ACC112 (cell line): Measurements from ENCODE around the gene HEXIM1.

ENCODE experiments used
- H2AFZ ChIP-seq: fragments of 200-600 bp; sonication (generic); one replicate; pipeline ENCODE4 v1.6.0; 2017; ENCODE audit warnings: antibody characterized with exemption, low read length; ENCODE audit not compliant: unreplicated experiment
- H3K27ac ChIP-seq: fragments of 200-600 bp; sonication (generic); 2 replicates; pipeline ENCODE4 v1.5.1; 2014; ENCODE audit warnings: low read depth, mild to moderate bottlenecking, antibody characterized with exemption, low read length, moderate library complexity
- H3K27me3 ChIP-seq: fragments of 200-600 bp; sonication (generic); 2 replicates; pipeline ENCODE4 v1.6.1; 2014; ENCODE audit warnings: mild to moderate bottlenecking, antibody characterized with exemption, low read length, moderate library complexity, mixed read lengths; ENCODE audit not compliant: insufficient read depth
- H3K36me3 ChIP-seq: fragments of 200-600 bp; sonication (generic); 2 replicates; pipeline ENCODE4 v1.6.1; 2016; ENCODE audit warnings: mild to moderate bottlenecking, antibody characterized with exemption, low read length, moderate library complexity, mixed read lengths; ENCODE audit not compliant: insufficient read depth
- H3K4me1 ChIP-seq: fragments of 200-600 bp; sonication (generic); one replicate; pipeline ENCODE4 v1.6.1; 2016; ENCODE audit warnings: low read length, mixed read lengths; ENCODE audit not compliant: insufficient read depth, unreplicated experiment, control insufficient read depth
- H3K4me3 ChIP-seq: fragments of 200-600 bp; sonication (generic); 2 replicates; pipeline ENCODE4 v1.5.1; 2014; ENCODE audit warnings: mild to moderate bottlenecking, low read depth, low read length
- H3K79me2 ChIP-seq: fragments of 200-600 bp; sonication (generic); one replicate; pipeline ENCODE4 v1.6.0; 2016; ENCODE audit warnings: low read length; ENCODE audit not compliant: control insufficient read depth, unreplicated experiment, insufficient read depth

HEXIM1 gene

GRCh38 chr17:45114117-45114932, 34.0 kb upstream of the HEXIM1 start:
- Histone ChIP-seq H3K4me3 (no peak overlapping the region), H3K4me1 (no peaks in the 10 kb centered on the region), H3K27ac (no peak overlapping the region), H3K36me3 (no peaks in the 10 kb centered on the region), H3K79me2 (no peaks in the 10 kb centered on the region), H2AFZ (no peak overlapping the region), H3K27me3 (no peaks in the 10 kb centered on the region)

DNA sequence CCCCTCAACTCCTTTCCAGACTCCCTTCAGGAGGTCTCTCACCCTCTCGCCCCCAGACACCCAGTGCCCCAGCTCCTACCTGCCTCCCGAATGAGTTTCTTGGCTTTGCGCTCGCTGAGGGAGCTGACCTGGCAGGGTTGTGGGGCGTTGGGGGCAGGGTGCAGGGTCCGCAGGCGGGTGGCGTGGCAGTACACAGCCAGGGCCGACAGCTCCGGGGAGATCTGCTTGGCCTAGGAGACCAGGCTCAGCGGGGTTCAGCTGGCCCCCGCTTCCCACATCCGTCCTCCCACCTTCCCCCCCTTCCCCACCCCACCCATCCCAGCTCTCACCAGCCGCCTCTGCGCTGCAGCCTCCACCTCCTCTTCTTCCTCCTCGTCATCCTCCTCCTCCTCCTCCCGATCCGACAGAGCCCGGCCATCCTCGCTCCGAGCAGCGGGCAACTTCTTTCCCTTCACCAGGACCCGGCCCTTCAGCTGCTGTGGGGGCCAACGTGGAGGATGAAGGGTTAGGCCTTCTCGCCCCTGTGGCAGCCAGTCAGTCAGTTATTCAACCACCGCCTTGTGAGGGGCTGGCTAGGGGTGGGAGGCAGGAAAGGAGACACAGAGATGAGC, 33.2 kb upstream of the HEXIM1 start:
- no peaks in the 10 kb centered on the region for H3K36me3 ChIP-seq
- H3K4me1 ChIP-seq, result no peaks in the 10 kb centered on the region
- H3K27ac ChIP-seq, result no peak overlapping the region

DNA sequence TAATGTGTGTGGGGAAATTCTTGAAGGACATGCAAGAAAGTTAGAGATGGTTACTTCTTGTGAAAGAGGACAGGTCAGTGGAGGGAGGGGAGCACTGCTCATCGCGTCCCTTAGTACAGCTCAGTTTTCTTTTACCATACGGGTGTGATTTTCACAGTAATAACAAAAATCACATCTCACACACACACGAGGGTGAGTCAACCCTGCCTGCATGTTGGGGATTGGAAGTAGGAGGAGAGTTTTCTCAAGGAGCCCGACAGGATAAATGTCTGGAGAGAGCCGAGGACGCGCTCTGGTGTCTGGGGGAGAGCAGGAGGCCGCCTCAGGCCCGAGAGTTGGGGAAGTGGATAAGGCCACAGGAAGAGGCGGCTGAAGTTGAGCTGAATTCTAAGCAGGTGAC, 32.4 kb upstream of the HEXIM1 start:
- Histone ChIP-seq H3K79me2 (no peaks in the 10 kb centered on the region), H2AFZ (no peak overlapping the region), H3K27ac (no peak overlapping the region), H3K4me1 (no peaks in the 10 kb centered on the region), H3K4me3 (no peak overlapping the region), H3K27me3 (no peaks in the 10 kb centered on the region), H3K36me3 (no peaks in the 10 kb centered on the region)

More for the DNA sequence above, 33.2 kb upstream of the HEXIM1 start:
- Histone ChIP-seq H3K4me3 (no peak overlapping the region), H2AFZ (no peak overlapping the region), H3K79me2 (no peaks in the 10 kb centered on the region), H3K27me3 (no peaks in the 10 kb centered on the region)

DNA sequence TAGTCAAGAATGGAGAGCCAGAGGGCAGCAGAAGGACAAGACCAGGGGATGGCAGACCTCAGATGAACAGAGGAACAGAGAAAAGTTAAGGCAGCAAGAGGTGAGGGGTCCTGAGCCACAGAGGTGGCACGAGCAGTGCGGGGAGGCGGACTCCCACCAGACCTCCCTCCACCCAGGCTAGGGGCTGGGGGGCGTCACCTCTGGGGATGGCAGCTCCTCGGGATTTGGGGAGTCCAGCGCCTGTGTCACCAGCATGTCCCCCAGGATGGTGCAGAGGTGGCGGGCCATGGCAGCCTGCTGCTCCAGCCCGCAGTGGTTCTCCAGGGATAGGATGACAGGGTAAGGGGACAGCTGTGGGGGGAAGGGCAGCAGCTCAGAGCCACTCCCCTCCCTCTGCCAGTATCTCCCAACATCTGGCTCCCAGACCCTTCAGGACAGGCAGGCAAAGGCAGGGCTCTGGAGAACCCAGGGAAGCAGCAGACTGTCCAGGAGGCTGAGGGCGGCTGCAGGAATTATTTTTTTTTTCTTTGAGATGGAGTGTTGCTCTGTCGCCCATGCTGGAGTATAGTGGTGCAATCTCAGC, 31.8 kb upstream of the HEXIM1 start:
- Histone ChIP-seq H2AFZ (no peak overlapping the region), H3K36me3 (no peaks in the 10 kb centered on the region), H3K4me3 (no peak overlapping the region), H3K27me3 (no peaks in the 10 kb centered on the region), H3K79me2 (no peaks in the 10 kb centered on the region), H3K4me1 (no peaks in the 10 kb centered on the region), H3K27ac (no peak overlapping the region)

DNA sequence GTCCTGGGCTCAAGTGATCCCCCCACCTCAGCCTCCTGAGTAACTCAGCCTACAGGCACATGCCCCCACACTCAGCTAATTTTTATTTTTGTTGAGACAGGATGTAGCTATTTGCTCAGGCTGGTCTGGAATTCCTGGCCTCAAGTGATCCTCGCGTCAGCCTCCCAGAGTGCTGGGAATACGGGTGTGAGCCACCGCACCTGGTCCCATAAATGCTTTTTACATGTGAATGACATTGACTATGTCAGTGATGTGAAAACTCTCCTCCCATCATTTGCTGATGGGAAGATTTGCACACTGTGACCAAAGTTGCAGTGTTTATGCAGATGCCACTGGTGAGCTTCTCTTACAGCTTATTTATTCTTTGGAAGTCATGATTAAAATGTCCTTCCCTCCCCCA, 30.9 kb upstream of the HEXIM1 start:
- Histone ChIP-seq H3K27ac (no peak overlapping the region), H3K4me1 (peaks cover 1% of the 10 kb centered on the region), H3K79me2 (no peaks in the 10 kb centered on the region), H3K27me3 (no peaks in the 10 kb centered on the region), H3K36me3 (no peaks in the 10 kb centered on the region), H2AFZ (no peak overlapping the region), H3K4me3 (no peak overlapping the region)

GRCh38 chr17:45117848-45118646, 30.2 kb upstream of the HEXIM1 start:
- Histone ChIP-seq H2AFZ (no peak overlapping the region), H3K79me2 (no peaks in the 10 kb centered on the region), H3K4me3 (no peak overlapping the region), H3K36me3 (no peaks in the 10 kb centered on the region), H3K27ac (no peak overlapping the region), H3K27me3 (no peaks in the 10 kb centered on the region), H3K4me1 (peaks cover 5% of the 10 kb centered on the region)

- H3K4me3 ChIP-seq, result no peak overlapping the region
Measured at GRCh38 chr17:45118691-45119090, 29.6 kb upstream of the HEXIM1 start.

GRCh38 chr17:45119964-45120363, 28.3 kb upstream of the HEXIM1 start:
- Histone ChIP-seq H3K27ac (no peak overlapping the region), H3K27me3 (no peaks in the 10 kb centered on the region), H2AFZ (no peak overlapping the region)

More at GRCh38 chr17:45118691-45119090, 29.6 kb upstream of the HEXIM1 start:
- H3K27me3 ChIP-seq, result no peaks in the 10 kb centered on the region
- no peak overlapping the region for H2AFZ ChIP-seq
- no peaks in the 10 kb centered on the region for H3K36me3 ChIP-seq
- no peaks in the 10 kb centered on the region for H3K79me2 ChIP-seq
- peaks cover 11% of the 10 kb centered on the region for H3K4me1 ChIP-seq
- no peak overlapping the region for H3K27ac ChIP-seq

DNA sequence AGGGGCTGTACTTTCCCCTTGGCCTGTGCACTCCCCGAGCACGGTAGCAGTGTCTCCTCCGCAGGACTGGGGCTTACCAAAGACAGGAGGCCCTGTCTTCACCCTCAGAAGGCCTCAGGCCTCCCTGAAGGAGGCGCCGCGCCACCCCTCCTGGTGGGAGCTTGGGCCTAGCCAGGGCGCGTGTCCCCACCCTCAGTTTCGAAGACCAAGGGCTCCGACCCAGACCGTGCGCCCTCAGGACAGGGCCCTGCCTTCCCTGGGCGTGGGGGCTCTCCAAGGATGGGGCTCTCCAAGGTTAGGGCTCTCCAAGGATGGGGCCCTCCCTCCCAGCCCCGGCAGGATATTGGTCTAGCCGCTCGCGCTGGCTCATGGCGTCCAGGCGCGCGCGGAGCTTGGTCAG, 27.7 kb upstream of the HEXIM1 start:
- H3K4me1 ChIP-seq, result peaks cover 23% of the 10 kb centered on the region
- H3K27ac ChIP-seq, result no peak overlapping the region
- H2AFZ ChIP-seq, result no peak overlapping the region
- H3K36me3 ChIP-seq, result no peaks in the 10 kb centered on the region
- H3K27me3 ChIP-seq, result no peaks in the 10 kb centered on the region
- H3K79me2 ChIP-seq, result no peaks in the 10 kb centered on the region
- no peak overlapping the region for H3K4me3 ChIP-seq

More at GRCh38 chr17:45119964-45120363, 28.3 kb upstream of the HEXIM1 start:
- Histone ChIP-seq H3K4me3 (no peak overlapping the region), H3K36me3 (no peaks in the 10 kb centered on the region), H3K79me2 (no peaks in the 10 kb centered on the region), H3K4me1 (peaks cover 23% of the 10 kb centered on the region)

GRCh38 chr17:45121055-45121454, 27.2 kb upstream of the HEXIM1 start:
- Histone ChIP-seq H3K79me2 (no peaks in the 10 kb centered on the region), H3K36me3 (no peaks in the 10 kb centered on the region), H2AFZ (no peak overlapping the region), H3K4me3 (no peak overlapping the region), H3K27ac (no peak overlapping the region), H3K27me3 (no peaks in the 10 kb centered on the region), H3K4me1 (peaks cover 23% of the 10 kb centered on the region)
